GM12892 (cell line): ENCODE results near the gene CSTF1.

Experiments
- POLR2A ChIP-seq: IDR thresholded peaks from 2 replicates; pipeline ENCODE4 v1.6.1; 2011; ENCODE audit warnings: low read depth, low read length, control low read depth
- TAF1 ChIP-seq: IDR thresholded peaks from 2 replicates; pipeline ENCODE4 v1.6.1; 2011; ENCODE audit warnings: low read depth, mild to moderate bottlenecking, control low read depth, low read length, borderline replicate concordance

DNA sequence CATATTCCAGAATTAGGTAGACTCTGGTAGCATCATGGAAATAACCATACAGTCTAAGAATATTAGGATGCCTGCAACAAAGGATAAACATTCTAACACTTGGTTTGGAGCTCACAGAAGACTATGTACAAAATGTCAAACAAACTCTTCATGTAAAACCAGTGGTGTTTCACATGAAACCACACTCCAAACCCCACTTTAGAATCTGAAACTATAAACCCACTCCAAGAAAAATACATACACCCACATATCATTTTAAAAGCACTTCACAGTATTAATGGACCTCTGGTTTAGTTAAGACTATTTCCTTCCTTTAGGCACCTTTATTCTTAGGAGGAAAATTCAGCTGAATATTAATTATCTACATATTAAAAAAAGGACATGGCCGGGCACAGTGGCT, 10.9 kb upstream of the CSTF1 start:
- no peak for TF ChIP-seq POLR2A
- no peak for TF ChIP-seq TAF1
